Kidney epithelial cell (primary cell): ENCODE measurements around the gene EXOC6B. TPM values are rescaled to one million over a fixed set of nuclear protein-coding genes. Genes with fewer than 3 reads are reported as not detected.
A peak's percentile ranks its signal among the peaks of the same experiment; 100 is the strongest.

Experiments used
- DNase-seq: peaks from one replicate; pipeline ENCODE4 v3.0.0-alpha.2; 2010; ENCODE audit warnings: low read depth
- H3K27me3 ChIP-seq: 2 replicates; pipeline ENCODE4 v1.6.0; 2011; ENCODE audit warnings: low read length; ENCODE audit not compliant: control insufficient read depth, insufficient read depth
- H3K36me3 ChIP-seq: 2 replicates; pipeline ENCODE4 v1.5.1; 2011; ENCODE audit warnings: low read length; ENCODE audit not compliant: control insufficient read depth, insufficient read depth
- H3K4me3 ChIP-seq: 2 replicates; pipeline ENCODE4 v1.5.1; 2011; ENCODE audit warnings: low read depth, mild to moderate bottlenecking, control low read depth, low read length
- CTCF ChIP-seq: IDR thresholded peaks from 2 replicates; pipeline ENCODE4 v1.5.1; 2011; ENCODE audit warnings: mild to moderate bottlenecking, moderate library complexity, low read length, control low read depth, inconsistent platforms; ENCODE audit not compliant: insufficient read depth, poor library complexity, severe bottlenecking
- total RNA-seq: library from RNA; depleted of rRNA; stranded (reverse); fragments of >200 nt; gene quantifications from 2 replicates; pipeline ENCODE4 v1.2.3, GENCODE V29; 2015

EXOC6B gene
- total RNA-seq, 1 donor from 2014 or later = 21.8 TPM

GRCh38 chr2:72153924-72154323 is 671.9 kb downstream of the EXOC6B start:
- Histone ChIP-seq H3K27me3 (peaks cover 61% of the 10 kb centered on the region), H3K36me3 (no peaks in the 10 kb centered on the region), H3K4me3 (no peak overlapping the region)
- DNase-seq = no peak
- TF ChIP-seq CTCF = no peak

GRCh38 chr2:72153026-72153791 is 672.6 kb downstream of the EXOC6B start:
- Histone ChIP-seq H3K27me3 (peaks cover 64% of the 10 kb centered on the region), H3K4me3 (no peak overlapping the region), H3K36me3 (no peaks in the 10 kb centered on the region)
- no peak for DNase-seq
- TF ChIP-seq CTCF = no peak

- no peak for DNase-seq
- Histone ChIP-seq H3K36me3 (no peaks in the 10 kb centered on the region), H3K27me3 (peaks cover 82% of the 10 kb centered on the region), H3K4me3 (no peak overlapping the region)
- no peak for TF ChIP-seq CTCF
Measured at GRCh38 chr2:72150861-72151356, 674.9 kb downstream of the EXOC6B start.

- Histone ChIP-seq H3K4me3 (no peak overlapping the region), H3K27me3 (peaks cover 81% of the 10 kb centered on the region), H3K36me3 (no peaks in the 10 kb centered on the region)
- DNase-seq = peak; percentile 23
- peak; percentile 78 for TF ChIP-seq CTCF
Measured at GRCh38 chr2:72150157-72150860, 675.5 kb downstream of the EXOC6B start.

- no peak for TF ChIP-seq CTCF
- peaks cover 85% of the 10 kb centered on the region for H3K27me3 ChIP-seq
- no peak for DNase-seq
Measured at GRCh38 chr2:72149556-72150156, 676.2 kb downstream of the EXOC6B start.

More at GRCh38 chr2:72149556-72150156, 676.2 kb downstream of the EXOC6B start:
- H3K4me3 ChIP-seq = no peak overlapping the region
- H3K36me3 ChIP-seq = no peaks in the 10 kb centered on the region
